Activated CD4-positive, alpha-beta T cell treated with anti-CD3 and anti-CD28 coated beads for 48 hours (primary cell): ENCODE results near the gene ERAS.

Experiments
- DNase-seq: peaks from one replicate; pipeline ENCODE4 v3.0.0-alpha.2; 2020

Gene ERAS

GRCh38 chrX:48826135-48826875 is at the start of gene ERAS:
Gene ERAS (plus strand): TSS chrX:48826513. CDS start chrX:48829124, 2,611 bp downstream.
- no peak for DNase-seq

- no peak for DNase-seq
Observed at GRCh38 chrX:48776818-48777439, 49.4 kb upstream of the ERAS start.

- DNase-seq: no peak
Observed at GRCh38 chrX:48779399-48779798, 46.9 kb upstream of the ERAS start.

GRCh38 chrX:48781705-48782104 is 44.6 kb upstream of the ERAS start:
- DNase-seq: no peak

- DNase-seq: no peak
Observed at GRCh38 chrX:48782216-48782615, 44.1 kb upstream of the ERAS start.

GRCh38 chrX:48782795-48783194 is 43.5 kb upstream of the ERAS start:
- DNase-seq: no peak

- no peak for DNase-seq
Observed at GRCh38 chrX:48784726-48785125, 41.6 kb upstream of the ERAS start.

GRCh38 chrX:48785186-48785539 is 41.1 kb upstream of the ERAS start:
- no peak for DNase-seq

- no peak for DNase-seq
Observed at GRCh38 chrX:48785540-48786214, 40.6 kb upstream of the ERAS start.

- DNase-seq: no peak
Observed at GRCh38 chrX:48786341-48786800, 39.9 kb upstream of the ERAS start, which contains the start of gene GATA1. Gene GATA1 (plus strand): TSS chrX:48786590. CDS start chrX:48791110, 4,520 bp downstream.

- DNase-seq: no peak
Observed at GRCh38 chrX:48786825-48787504, 39.3 kb upstream of the ERAS start.

GRCh38 chrX:48787505-48788443 is 38.5 kb upstream of the ERAS start:
- DNase-seq: no peak

- no peak for DNase-seq
Observed at GRCh38 chrX:48789366-48790220, 36.7 kb upstream of the ERAS start.

GRCh38 chrX:48790477-48790876 is 35.8 kb upstream of the ERAS start:
- DNase-seq: no peak

GRCh38 chrX:48791063-48791820 is 35.1 kb upstream of the ERAS start:
- DNase-seq: no peak

GRCh38 chrX:48792219-48792618 is 34.1 kb upstream of the ERAS start:
- no peak for DNase-seq

- DNase-seq: no peak
Observed at GRCh38 chrX:48793935-48794334, 32.4 kb upstream of the ERAS start.

GRCh38 chrX:48794340-48794910 is 31.9 kb upstream of the ERAS start:
- DNase-seq: no peak

- no peak for DNase-seq
Observed at GRCh38 chrX:48794911-48795515, 31.3 kb upstream of the ERAS start.

GRCh38 chrX:48798318-48798717 is 28.0 kb upstream of the ERAS start:
- no peak for DNase-seq
